HS-5 (cell line): ENCODE results near the gene ZNF286A.
"Not testable (repeated sequence)": the region's sequence is repeated elsewhere in the genome, so short reads cannot be mapped to it uniquely, and the experiment has no call there.

ENCODE experiments used
- DNase-seq: peaks from one replicate; pipeline ENCODE4 v3.0.0-alpha.2; 2012; ENCODE audit warnings: low read depth

Gene ZNF286A

DNA sequence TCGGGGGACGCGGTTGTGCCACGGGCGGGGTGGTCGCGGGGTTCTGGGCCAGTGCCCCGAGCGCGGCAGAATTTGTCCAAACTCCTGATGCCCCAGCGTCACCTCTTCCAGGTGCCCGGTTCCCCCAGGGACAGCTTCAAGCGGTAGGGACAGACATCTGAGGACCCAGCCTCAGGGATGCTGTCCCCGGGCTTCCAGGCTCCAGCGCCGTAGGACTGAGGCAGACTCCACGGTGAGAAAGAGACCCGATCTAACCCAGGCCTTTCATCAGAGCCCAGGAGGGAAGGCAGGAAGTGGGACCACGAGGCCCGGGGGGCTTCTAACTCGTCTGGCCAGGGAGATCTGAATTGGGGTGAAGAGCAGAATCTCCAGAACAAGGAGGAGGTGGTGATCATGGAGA lies 385 bp downstream of the ZNF286A start:
- not testable (repeated sequence) for DNase-seq

DNA sequence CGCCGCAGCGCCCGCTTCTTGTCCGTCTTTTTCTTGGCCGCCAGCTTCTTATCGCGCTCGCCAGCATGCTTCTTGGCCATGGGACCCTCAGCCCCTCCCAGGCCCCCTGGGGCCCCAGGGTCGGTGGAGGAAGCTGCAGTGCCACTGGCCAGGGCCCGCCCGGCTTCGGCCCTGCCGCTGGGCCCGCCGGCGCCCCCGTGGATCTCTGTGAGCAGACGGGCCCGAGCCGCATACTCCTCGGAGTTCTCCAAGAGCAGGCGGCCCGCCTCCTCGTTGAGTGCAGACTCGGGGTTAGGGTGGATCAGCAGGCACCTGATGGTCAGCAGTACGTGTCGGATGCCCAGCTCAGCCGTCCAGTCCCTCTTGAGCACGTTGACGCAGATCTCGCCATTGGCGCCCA lies 4.7 kb downstream of the ZNF286A start:
- DNase-seq: not testable (repeated sequence)

DNA sequence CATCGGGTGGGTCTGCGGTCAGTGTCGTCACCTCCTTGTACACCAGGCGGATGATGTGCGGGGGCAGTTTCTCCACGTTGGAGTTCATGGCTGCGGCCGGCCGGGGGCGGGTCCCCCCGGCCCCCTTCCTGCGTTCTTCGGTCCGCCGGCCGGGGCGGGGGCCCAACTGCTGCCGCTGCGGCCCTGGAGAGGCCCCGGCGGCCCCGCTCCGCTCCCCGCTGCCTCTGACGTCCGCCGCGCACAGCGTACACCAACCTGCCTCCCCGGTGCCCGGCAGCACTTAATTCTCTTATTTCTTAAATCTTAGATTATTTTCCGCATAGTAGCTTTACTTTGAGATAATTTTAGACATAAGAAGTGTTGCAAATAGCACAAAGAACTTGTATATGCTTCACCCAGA lies 5.3 kb downstream of the ZNF286A start:
- DNase-seq: not testable (repeated sequence)

DNA sequence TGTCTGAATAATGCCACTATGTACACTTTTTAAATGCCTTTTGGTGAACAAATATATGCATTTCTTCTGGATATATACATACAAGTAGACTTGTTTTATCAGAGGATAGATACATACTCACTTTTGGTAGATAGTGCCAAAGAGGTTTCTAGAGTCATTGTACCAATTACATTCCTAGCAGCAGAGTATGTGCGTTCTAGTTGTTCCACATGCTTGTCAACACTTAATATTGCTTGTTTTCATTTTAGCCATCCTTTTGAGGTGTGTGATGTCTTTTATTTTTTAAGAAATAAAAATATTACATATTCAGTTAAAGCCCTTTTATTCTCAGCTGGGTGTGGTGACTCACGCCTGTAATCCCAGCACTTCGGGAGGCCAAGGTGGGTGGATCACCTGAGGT lies 9.3 kb downstream of the ZNF286A start:
- DNase-seq: not testable (repeated sequence)

DNA sequence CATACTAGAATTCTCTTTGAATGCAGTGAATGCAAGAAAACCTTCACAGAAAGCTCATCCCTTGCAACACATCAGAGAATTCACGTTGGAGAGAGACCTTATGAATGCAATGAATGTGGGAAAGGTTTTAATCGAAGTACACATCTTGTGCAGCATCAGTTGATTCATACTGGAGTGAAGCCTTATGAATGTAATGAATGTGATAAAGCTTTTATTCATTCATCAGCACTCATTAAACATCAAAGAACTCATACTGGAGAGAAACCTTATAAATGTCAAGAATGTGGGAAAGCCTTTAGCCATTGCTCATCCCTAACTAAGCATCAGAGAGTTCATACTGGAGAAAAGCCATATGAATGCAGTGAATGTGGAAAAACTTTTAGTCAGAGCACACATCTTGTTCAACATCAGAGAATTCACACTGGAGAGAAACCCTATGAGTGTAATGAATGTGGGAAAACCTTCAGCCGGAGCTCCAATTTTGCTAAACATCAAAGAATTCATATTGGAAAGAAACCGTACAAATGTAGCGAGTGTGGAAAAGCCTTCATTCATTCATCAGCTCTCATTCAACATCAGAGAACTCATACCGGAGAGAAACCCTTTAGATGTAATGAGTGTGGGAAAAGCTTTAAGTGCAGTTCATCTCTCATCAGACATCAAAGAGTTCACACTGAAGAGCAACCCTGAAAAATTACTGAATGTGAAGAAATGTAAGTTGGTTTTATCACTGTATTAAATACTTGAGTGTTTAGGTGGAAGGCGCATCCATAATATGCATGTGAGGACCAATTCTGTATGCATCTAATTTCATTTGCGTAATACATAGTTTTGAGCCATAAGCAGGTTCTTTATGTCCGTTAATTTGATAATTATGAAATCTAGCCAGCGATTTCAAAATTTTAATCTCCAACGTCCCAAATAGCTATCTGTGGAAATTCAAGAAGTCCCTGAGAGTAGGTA lies 17.3 kb downstream of the ZNF286A start:
- DNase-seq: not testable (repeated sequence)

DNA sequence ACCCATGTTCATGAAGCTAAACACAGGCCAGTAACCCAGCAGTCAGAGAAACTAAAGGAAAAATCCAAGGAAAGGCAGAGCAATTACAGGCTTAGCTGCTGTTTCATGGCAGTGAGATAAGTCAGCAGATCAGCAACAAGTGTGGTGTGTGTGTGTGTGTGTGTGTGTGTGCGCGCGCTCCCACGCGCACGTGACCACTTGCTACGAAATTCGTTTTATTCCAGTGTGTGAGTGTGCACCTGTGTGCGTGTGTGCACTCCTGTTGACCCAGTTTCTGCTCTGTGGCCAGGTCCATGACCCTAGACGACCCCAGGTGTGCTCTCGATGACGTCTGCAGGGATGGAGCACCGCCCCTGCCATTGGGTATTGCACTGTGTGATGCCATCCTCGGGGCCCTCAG lies 31.0 kb downstream of the ZNF286A start:
- not testable (repeated sequence) for DNase-seq

GRCh38 chr17:15731900-15732299 lies 32.3 kb downstream of the ZNF286A start, which contains the start of gene TBC1D26:
Gene TBC1D26, plus strand, starts transcription at chr17:15732283. Its CDS starts 3,066 bp downstream, at chr17:15735349.
- DNase-seq: not testable (repeated sequence)

GRCh38 chr17:15733174-15733789 lies 33.7 kb downstream of the ZNF286A start:
- DNase-seq: not testable (repeated sequence)

- DNase-seq: not testable (repeated sequence)
Measured at GRCh38 chr17:15736578-15736977, 37.0 kb downstream of the ZNF286A start.

- DNase-seq: no peak
Measured at GRCh38 chr17:15738066-15738465, 38.5 kb downstream of the ZNF286A start.

GRCh38 chr17:15739259-15739658 lies 39.7 kb downstream of the ZNF286A start:
- DNase-seq: not testable (repeated sequence)

DNA sequence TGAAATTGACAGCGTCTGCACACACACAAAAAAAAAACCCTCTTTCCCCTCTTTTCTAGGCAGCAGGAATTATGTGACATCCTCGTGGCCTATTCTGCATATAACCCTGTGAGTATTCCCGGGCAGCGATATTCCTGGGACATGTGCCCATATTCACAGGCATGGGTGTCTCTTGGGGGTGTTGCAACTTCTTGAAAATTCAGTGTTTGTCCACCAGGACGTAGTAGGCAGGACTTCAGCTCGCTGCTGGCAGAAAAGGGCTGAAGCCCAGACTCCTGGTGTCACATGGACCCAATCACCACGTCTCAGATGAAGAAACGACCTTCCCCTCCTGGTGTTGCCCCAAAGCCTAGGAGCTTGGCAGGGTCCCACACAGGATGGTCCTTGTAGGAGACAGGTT lies 40.5 kb downstream of the ZNF286A start:
- not testable (repeated sequence) for DNase-seq

GRCh38 chr17:15740570-15741120 lies 41.1 kb downstream of the ZNF286A start:
- DNase-seq: no peak

GRCh38 chr17:15741624-15742023 lies 42.1 kb downstream of the ZNF286A start:
- DNase-seq: no peak

- DNase-seq: no peak
Measured at GRCh38 chr17:15742051-15742795, 42.7 kb downstream of the ZNF286A start.

DNA sequence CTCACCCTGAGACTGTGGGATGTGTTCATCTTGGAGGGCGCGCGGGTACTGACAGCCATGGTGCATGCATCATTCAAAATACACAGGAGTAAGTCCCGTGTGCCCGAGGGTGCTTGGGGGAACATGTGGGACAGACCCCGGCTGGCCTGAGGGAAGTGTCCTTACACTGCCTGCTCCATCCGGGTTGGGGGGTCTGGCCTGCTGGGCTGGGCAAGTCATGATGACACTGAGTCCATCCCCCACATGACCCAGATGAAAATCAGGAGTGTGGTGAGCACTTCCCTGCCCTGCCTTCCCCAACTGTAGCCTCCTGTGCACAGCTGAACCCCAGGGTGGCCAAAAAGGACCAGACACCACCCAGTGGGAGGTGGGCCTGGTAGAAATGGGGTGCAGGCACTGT lies 43.4 kb downstream of the ZNF286A start:
- DNase-seq: no peak

GRCh38 chr17:15744074-15744676 lies 44.6 kb downstream of the ZNF286A start:
- DNase-seq: no peak

- DNase-seq: no peak
Measured at GRCh38 chr17:15744885-15745284, 45.3 kb downstream of the ZNF286A start.

DNA sequence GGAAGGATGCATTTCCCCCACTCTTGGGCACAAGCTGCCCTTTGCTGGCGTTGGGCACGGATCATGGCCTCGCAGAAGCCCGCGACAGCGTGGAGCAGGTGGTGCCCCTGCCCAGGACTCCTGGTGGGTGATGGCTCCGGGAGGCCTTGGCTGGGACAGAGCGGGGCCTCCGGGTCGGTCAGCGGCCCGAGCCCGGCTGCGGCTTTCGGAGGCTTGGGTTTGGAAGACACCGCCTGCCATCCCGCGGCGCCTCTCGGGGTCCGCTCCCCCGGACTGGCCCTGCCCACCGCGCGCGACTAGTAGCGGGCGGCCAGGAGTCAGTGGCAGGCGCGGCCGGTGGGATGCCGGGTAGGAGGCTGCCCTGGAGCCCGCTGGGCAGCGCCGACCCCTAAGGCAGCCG lies 49.9 kb downstream of the ZNF286A start:
- DNase-seq: not testable (repeated sequence)

- DNase-seq: not testable (repeated sequence)
Measured at GRCh38 chr17:15768865-15769533, 69.4 kb downstream of the ZNF286A start.
